SIG-M5 (cell line): Measurements from ENCODE around the gene CTSO.

ENCODE experiments used
- DNase-seq: peaks from one replicate; lab custom pipeline; 2025; lab: John Stamatoyannopoulos, UW

The CTSO gene, protein sequence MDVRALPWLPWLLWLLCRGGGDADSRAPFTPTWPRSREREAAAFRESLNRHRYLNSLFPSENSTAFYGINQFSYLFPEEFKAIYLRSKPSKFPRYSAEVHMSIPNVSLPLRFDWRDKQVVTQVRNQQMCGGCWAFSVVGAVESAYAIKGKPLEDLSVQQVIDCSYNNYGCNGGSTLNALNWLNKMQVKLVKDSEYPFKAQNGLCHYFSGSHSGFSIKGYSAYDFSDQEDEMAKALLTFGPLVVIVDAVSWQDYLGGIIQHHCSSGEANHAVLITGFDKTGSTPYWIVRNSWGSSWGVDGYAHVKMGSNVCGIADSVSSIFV

DNA sequence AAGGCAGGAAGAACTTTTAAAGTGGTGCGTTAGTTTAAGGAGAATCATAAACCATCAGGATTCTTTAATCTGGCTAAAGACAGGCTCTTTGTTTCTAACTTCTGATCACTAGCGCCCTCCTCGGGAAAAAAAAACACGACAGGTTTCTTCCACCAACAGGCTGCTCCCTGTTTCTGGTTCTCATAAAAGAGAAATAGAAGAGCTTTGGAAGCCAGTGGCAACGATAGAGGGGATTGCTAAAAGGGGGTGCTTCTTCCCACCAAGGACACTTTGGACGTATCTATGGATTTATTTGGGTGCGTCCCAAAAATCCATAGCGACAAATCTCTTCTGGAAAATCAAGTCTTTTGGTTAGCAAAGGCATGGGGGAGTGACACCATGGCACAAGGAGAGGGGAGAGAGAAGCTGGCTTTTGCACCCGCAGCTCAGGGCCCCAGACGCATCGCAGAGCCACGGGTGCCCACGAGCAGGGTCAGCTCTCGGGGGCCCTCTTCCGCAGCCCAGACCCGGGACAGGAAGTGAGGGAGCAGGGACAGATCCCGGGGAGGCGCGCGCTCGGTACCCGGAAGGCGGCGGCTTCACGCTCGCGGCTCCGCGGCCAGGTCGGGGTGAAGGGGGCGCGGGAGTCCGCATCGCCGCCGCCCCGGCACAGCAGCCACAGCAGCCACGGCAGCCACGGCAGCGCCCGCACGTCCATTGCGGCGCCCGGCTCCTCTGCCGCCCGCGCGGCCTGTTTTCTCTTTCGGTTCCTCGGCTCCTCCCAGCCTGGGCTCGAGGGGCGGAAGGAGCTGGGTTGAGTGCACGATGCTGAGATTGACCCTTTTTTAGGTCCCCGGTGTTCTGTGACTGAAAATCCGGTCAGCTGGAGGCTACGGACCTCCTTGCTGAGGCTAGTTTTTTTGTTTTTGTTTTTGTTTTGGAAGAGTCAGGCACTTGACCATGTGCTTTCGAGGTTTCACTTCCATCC, at the start of gene CTSO:
CTSO (minus strand) TSS at position 716 of the 967 bp plus-strand sequence; CDS start at position 697, 19 bp downstream.
- no peak for DNase-seq

GRCh38 chr4:156000491-156000890, 46.8 kb upstream of the CTSO start:
- no peak for DNase-seq

GRCh38 chr4:155999725-156000124, 46.1 kb upstream of the CTSO start:
- no peak for DNase-seq

DNA sequence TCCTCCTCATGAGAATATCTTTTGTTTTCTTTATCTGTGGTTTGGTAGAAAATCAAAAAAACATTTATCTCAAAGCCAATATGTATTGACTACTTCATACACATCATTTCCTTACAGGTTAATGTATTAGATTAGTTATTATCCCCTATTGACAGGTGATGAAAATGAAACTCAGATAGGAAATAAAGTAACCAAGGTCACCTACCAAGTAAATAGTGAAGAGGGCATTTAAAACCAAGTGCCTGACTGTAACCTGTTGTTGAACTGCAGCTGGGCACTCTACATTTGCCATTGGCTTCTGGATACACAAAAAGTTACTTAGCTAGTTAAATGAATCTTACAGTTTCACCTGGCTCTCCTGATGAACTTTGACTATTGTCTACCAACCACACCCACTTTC, 41.4 kb upstream of the CTSO start:
- no peak for DNase-seq

DNA sequence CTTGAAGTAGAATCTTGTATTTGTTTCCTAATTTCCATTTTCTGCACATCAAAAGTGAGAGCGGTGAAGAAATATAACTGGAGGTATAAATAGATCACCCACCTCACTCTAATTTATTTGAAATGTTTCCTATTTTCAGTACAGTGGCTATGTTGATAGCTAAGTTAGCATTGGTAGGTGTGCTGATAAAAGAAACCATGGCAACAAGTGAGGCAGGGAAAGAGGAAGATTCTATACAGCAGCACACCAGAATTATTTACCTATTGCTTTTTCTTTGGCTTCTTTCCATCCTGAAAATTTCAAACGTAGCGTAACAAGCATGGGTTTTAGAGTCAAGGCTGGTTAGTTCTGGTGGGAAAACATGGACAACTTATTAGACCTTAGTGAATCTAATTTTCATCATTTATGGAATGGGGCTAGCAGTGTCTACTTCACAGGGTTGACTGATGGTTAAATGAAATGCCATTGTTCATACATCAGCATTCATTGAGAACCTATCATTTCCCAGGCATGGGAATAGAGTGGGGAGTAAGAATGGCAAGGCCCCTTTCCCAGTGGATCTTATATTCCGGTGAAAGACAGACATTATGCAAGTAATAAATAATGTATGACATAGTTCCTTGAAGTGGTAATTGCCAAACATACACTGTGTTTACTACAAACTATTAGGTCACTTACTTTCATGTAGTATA, 30.6 kb upstream of the CTSO start:
- no peak for DNase-seq

DNA sequence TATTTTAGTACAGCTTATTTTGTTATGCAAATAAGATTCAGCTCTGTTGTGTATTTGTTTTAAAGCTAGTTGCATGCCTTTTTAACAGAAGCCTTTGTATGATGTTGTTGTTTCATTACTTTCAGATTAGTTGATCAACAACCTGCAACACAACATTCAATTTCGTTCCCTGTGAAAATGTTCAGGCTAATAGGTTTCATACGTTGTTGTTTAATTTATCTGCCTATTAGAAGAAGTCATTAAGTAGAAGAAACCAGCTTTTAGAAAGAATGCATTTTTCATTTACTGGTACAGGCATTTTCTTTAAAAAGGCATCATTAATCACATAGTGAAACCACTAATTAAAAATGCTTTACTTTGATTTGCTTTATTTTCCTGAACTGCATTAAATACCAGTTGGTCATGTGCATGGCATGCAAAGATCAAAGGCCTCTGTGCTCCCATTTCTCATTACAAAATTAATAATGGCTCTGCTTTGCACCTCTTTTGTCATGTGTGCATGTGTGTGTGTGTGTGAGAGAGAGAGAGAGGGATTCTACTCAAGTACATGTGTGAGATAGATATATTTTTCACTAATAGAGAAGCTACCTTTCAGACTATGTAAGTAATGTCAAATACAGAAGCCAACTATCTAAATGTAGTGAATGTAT, 29.2 kb upstream of the CTSO start:
- DNase-seq: no peak

DNA sequence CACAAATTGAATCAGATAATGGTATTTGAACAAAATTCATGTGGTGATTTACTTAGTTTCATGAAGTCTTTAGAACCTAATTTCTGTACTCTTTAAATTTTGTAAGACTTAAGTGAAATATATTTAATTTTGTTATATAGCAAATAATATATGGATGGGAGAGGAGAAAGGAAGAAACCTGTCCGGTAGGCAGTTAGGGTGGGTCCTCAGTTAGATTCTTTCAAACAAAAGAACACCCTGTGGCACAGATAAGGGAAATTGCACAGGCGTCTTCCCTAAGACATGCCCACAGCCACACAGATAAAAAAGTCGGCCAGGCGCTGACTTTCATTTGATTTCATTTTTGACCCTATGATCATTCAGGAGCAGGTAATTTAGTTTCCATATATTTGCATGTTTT, 25.1 kb upstream of the CTSO start:
- no peak for DNase-seq

DNA sequence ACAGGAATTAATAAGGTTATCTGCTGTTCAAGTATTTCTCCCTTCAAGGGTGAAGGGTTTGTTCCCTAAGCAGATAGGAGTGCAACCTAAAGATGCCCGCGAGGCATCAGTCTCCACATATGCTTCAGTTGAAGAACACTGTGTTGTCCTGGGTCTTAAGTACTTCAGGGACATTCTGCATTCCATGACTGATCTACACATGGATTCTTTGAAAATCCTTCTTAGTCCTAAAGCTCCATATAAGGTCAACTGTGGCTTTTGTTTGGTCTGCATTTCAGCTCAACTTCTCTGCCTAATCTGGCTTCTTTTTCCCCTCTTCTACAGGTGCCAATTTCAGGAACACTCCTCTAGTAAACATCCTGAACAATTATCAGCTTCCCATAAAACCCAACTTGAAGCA, 21.8 kb upstream of the CTSO start:
- DNase-seq: no peak

GRCh38 chr4:155974996-155975395, 21.3 kb upstream of the CTSO start:
- no peak for DNase-seq

GRCh38 chr4:155974476-155974749, 20.7 kb upstream of the CTSO start:
- DNase-seq: no peak

DNA sequence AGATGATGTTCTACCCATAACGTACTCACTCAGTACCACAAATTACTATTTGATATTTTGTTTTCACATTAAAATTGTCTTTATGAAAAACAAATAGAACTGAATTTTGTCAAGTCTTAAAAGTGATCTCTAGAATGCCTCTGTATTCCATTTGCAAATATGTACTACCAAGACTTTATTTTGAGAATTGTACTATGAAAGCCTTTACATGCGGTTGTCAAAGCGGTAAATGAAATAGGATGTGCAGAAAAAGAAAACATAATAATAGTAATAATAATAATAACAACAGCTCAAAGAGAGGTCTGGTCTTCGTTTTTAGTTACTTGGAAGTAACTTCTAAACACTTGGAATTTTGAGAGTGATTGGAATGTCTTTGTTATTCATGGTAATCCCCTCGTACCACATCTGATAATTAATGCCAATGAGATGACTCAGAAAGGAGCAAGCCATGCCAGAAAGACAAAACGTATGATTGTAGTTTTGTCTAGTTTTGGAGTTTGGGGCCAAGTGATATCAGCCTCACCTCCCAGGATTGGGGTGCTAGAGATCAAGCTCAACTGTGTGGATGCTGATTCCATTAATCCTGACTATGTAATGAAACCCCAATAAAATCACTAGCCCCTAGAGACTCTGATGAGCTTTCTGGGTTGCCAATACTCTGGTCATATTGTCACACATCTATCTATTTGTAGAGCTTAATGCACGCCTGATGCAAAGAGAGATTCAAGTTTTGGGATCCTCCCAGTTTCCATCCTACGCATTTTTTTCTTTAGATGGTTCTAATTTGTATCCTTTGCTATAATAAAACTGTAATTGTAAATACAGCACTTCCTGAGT, 20.2 kb upstream of the CTSO start:
- DNase-seq: no peak

DNA sequence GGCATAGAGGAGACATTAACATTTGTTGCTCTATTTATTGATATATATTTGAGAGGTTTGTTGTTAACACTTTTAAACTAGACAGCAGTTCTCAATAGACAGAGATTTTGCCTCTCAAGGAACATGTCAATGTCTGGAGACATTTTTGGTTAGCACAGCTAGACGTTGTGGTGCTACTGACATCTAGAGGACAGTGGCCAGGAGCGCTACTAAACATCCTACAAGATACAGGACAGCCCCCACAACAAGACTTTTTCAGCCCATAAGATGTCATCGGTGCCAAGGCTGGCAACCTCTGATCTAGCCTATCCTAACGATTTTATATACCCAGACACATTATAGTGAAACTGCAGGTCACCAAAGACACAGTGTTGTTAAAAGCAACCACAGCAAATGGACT, 18.4 kb upstream of the CTSO start:
- no peak for DNase-seq

DNA sequence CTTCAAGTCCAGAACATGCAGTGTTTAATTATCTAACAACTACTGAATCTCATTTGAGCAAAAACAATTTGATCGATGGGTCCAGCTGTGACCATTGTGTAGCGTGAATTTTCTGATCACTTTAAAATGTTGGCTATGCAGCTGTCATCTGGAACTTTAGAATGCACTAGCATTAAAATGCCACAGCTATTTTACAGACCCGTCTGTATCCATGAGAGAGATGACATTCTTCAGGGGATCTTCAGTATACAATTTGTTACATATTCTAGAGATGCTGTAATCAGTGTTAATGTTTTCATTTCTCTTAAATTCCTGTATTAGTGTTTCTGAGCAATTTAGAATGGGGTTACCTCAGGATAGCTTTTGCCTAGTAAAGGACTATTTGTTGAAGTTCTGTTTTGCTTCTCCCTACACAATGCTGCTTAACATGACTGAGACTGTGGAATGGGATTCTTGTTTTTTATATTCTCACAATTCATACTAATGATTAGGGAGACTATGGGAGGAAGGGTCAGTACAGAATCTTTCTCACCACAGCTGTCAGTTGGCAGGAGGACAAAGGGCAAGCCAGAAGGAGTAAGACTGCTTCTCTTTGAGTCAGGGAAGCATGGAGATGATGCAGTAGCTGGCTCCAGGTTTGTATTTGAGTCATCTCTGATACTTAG, 13.2 kb upstream of the CTSO start:
- no peak for DNase-seq

- DNase-seq: no peak
Observed at GRCh38 chr4:155966171-155966570, 12.5 kb upstream of the CTSO start.

- DNase-seq: no peak
Observed at GRCh38 chr4:155964016-155964891, 10.6 kb upstream of the CTSO start.

DNA sequence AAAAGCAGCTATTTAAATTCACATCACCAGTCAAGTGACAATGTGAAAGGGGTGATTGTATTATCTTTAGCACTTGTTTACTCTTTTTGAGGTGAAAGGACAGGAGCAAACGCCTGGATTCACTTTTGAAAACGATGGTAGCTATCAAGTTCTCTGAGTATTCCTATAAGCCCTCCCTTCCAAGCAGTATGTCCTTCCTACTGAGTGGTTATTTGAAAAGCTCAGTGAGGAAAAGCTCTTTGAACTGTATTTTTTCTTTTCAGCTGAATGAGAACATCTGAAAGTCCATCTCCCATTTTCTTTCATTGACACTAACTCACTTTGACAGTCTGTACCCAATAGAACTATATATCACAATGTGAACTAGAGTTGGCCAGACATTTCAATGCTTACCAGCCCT, 9.1 kb upstream of the CTSO start:
- no peak for DNase-seq

DNA sequence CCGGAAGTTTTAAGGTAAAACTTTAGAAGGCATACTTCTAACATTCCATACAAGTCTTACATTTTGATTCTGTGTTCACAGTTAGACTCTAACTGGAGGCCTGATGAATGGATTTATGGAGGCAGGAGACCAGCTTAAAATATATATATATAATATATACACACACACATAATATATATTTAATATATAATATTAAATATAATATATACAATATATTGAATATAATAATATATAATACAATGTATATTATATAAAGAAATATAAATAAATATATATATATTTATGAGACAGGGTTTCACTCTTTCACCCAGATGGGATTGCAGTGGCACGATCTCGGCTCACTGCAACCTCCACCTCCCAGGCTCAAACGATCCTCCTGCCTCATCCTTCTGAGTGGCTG, 7.9 kb upstream of the CTSO start:
- DNase-seq: no peak

- no peak for DNase-seq
Observed at GRCh38 chr4:155960522-155960921, 6.9 kb upstream of the CTSO start.

DNA sequence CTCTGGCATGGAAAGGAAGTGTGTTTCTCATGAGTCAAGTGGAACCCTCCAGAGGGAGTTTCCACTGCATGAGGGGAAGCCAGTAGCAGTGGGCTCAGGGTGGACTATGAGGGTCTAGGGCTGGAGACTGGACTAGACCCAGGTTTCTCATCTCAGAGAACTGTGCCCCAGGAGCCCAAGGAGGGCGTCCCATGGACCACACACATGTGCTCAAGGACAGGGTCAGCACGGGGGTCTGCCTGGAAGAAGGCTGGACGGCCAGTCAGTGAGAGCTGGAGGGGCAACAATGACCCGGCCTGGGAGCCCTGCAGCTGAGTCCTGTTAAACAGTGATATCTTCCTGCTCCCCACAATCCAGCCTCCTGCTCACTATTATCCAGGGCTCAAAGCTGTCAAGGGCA, 5.8 kb upstream of the CTSO start:
- DNase-seq: no peak

GRCh38 chr4:155956461-155956860, 2.8 kb upstream of the CTSO start:
- no peak for DNase-seq
